KBM-7 (cell line): Measurements from ENCODE around the gene UBXN11.

Experiments
- DNase-seq: peaks from one replicate; pipeline ENCODE4 v3.0.0-alpha.2; 2015
- in situ Hi-C: fragments of 300-500 bp; cut with MboI; formaldehyde crosslinking; loops from 2 replicates; pipeline ENCODE4 v1.14.3; 2020; ENCODE audit warnings: low sequenced_read_pairs, low pct_unique_long_range_greater_than_20kb, mixed read lengths

UBXN11 gene, protein sequence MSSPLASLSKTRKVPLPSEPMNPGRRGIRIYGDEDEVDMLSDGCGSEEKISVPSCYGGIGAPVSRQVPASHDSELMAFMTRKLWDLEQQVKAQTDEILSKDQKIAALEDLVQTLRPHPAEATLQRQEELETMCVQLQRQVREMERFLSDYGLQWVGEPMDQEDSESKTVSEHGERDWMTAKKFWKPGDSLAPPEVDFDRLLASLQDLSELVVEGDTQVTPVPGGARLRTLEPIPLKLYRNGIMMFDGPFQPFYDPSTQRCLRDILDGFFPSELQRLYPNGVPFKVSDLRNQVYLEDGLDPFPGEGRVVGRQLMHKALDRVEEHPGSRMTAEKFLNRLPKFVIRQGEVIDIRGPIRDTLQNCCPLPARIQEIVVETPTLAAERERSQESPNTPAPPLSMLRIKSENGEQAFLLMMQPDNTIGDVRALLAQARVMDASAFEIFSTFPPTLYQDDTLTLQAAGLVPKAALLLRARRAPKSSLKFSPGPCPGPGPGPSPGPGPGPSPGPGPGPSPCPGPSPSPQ

GRCh38 chr1:26306290-26307229 is at the start of gene UBXN11:
TSS of gene UBXN11 (minus strand) at chr1:26306636. CDS start at chr1:26302883, 3,753 bp downstream.
- DNase-seq = peak; percentile 95
- in situ Hi-C loops = no loop called here

DNA sequence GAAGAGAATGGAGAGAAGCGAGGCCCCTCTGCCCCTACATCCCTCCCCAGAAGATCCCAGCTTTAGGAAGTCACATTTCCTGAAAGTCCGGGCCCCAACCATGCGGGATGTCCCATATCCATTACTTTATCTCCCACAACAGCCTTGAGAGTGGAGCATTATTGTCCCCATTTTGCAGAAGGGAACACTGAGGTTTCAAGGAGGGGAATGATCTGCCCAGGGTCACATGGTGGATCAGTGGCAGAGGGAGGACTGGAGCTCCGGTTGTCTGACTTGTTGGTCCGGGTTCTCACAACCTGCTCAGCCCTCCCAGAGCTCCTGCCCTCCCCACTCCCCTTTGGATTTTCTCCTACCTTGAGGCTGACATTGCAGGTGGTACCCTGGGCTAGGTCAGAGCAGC is 49.7 kb upstream of the UBXN11 start:
- in situ Hi-C loops = no loop called here

GRCh38 chr1:26354972-26355371 is 48.5 kb upstream of the UBXN11 start:
- DNase-seq = no peak
- in situ Hi-C loops = no loop called here

More for the DNA sequence above, 49.7 kb upstream of the UBXN11 start:
- no peak for DNase-seq

GRCh38 chr1:26353976-26354820 is 47.8 kb upstream of the UBXN11 start, which contains the start of gene CRYBG2:
TSS of gene CRYBG2 (minus strand) at chr1:26354130. CDS start at chr1:26346657, 7,473 bp downstream.
- in situ Hi-C loops = no loop called here
- no peak for DNase-seq

DNA sequence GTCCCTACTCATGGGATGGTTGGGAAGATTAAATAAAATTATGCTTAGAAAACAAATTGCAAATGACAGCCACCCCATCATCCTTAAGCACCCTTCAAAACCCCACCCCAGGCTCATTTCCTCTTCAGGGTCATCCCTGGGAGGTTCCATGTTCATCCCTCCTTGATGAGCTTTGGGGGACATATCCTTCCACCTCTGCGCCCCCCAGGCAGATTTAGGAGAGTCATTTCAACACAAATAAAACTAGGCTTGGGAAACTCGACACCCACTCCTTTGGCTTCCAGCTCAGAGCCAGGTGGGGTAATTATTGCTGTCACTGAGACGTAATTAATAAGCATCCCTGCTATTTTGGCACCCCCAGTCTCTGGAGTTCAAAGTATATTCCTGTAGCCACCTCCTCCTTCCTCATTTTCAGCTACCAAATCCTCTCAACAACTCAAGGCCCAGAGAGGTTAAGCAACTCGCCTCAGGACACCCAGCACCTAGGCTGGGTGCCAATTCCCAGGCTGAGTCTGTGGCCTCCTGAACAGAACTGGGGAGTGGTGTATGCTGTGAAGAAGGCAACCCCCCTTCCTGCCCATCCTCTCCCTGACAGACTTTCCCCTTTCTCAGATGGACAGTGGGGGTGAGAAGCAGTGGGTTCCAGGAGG is 46.9 kb upstream of the UBXN11 start:
- DNase-seq = no peak
- in situ Hi-C loops = no loop called here

DNA sequence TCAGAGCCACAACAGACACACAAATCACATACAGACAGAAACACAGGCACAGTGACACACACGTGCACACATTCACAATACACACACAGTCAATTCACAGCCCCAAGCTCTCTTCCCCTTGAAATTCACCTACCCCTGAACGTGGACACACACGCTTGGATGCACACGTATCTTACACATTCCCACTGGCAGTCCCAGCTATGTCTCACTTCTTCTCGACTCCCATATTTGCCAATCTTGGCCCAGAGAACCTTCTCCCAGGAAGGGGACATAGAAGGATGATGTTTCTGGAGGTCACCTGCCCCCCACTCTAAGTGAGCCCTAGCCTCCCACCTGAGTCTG is 45.9 kb upstream of the UBXN11 start:
- DNase-seq = no peak
- in situ Hi-C loops = no loop called here

GRCh38 chr1:26351590-26352337 is 45.3 kb upstream of the UBXN11 start:
- DNase-seq = no peak
- in situ Hi-C loops = no loop called here

- in situ Hi-C loops = no loop called here
- DNase-seq = no peak
Observed at GRCh38 chr1:26350701-26351589, 44.5 kb upstream of the UBXN11 start.

DNA sequence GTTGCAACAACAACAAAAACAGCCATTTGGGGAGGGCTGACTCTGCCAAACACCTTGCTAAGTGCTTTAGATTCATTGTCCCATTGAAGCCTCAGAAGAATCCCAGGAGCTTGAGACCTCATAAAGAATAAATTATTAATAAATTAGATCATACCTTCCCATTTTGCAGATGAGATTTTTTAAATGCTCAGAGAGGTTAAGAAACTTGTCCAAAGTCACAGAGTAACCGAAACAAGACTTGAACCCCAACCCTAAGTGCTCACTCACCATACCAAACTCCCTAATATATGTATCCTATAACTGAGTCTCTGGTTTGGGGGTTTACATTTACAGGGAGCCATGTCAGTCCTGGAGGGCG is 43.9 kb upstream of the UBXN11 start:
- in situ Hi-C loops = no loop called here
- no peak for DNase-seq

GRCh38 chr1:26349877-26350244 is 43.4 kb upstream of the UBXN11 start:
- in situ Hi-C loops = no loop called here
- no peak for DNase-seq

- DNase-seq = no peak
- in situ Hi-C loops = no loop called here
Observed at GRCh38 chr1:26349188-26349876, 42.9 kb upstream of the UBXN11 start.

DNA sequence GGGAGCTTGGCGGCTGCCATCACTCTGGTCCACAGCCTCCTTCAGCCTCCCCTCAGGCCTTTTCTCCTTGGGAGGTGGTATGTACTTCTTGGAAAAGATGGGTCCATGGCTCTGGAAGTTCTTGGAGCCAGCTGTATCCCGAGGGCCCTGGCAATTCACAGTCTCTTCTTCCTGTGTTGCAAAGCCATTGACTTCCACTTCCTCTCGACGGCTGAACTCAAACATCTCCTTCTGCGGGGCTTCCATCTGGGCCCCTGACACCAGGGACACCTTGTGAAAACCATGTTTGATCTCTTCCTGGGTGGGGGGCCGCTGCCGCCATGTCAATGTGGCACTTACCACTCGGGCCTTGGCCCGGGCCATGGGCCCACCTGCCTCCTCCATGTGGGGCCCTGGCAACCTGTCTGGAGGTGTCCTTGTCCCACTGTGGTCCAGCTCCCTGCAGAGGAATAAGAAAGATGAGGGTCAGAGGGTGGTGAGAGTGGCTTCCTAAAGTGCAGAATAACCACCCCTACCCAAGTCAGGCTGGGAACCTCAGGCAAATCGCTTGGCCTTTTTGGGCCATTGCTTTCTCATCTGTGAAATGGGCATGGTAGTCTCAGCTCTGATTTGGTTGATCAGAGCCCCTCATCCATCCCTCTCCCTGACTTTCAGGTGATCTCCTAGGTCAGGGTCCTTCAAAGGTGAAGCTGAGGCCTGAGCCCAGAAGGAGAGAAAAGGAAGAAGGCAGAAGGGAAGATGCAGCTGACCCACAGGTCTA is 40.0 kb upstream of the UBXN11 start:
- no peak for DNase-seq
- in situ Hi-C loops = no loop called here

DNA sequence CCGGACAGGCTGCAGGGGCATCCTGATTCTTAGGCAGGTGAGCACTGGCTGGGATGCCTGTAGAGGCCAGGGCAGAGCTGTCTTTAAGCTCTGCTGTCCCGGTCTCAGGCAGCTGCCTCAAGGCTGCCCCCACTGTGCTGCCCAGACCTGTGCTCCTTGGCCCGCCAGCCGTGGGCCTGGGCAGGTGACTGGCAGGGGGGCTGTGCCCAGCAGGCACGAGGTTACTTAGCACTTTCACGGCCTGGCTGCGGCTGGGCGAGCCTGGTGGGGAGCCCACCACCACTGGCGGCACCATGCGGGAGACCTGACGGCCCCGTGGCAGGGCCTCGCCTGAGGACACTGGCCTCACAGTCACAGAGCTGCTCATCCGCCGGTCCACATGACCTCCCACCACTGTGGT is 39.3 kb upstream of the UBXN11 start:
- in situ Hi-C loops = no loop called here
- no peak for DNase-seq

- DNase-seq = no peak
- in situ Hi-C loops = no loop called here
Observed at GRCh38 chr1:26344147-26344920, 37.9 kb upstream of the UBXN11 start.

DNA sequence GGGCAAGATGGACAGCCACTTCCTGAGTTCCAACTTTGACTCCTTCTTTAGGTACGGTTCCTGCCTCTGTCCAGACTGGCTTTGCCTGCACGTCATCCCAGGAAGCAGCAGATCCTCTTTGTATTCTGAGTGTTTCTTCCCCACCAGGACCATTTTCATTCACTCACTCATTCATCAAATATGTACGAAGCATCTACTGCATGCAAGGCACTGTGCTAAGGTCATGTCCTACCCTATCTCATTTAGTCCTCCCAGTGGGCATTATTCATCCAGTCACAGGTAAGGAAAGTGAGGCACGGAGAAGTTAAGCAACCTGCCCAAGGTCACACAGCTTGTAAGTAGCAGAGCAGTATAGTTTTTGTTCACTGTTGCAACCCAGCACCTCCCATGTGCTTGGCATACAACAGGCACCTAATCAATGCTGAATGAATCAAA is 33.6 kb upstream of the UBXN11 start:
- in situ Hi-C loops = no loop called here
- no peak for DNase-seq
